GM10266 (cell line): ENCODE measurements around the gene UCP3.

ENCODE experiments used
- DNase-seq: peaks from one replicate; pipeline ENCODE4 v3.0.0; 2012; ENCODE audit errors: extremely low spot score
- CTCF ChIP-seq: IDR thresholded peaks from 2 replicates; pipeline ENCODE4 v1.5.1; 2012; ENCODE audit warnings: mild to moderate bottlenecking, low read depth; ENCODE audit not compliant: control insufficient read depth, insufficient read depth; ENCODE audit errors: missing control alignments

UCP3 gene

GRCh38 chr11:74024261-74025029 is 15.6 kb upstream of the UCP3 start:
- no peak for DNase-seq
- no peak for TF ChIP-seq CTCF

GRCh38 chr11:74023276-74023675 is 14.4 kb upstream of the UCP3 start:
- TF ChIP-seq CTCF = no peak
- no peak for DNase-seq

GRCh38 chr11:74022546-74022945 is 13.7 kb upstream of the UCP3 start:
- DNase-seq = no peak
- no peak for TF ChIP-seq CTCF

- DNase-seq = no peak
- TF ChIP-seq CTCF = no peak
Measured at GRCh38 chr11:74021998-74022397, 13.1 kb upstream of the UCP3 start.

- DNase-seq = peak; percentile 29
Measured at GRCh38 chr11:74020539-74020938, 11.7 kb upstream of the UCP3 start.

GRCh38 chr11:74019860-74020259 is 11.0 kb upstream of the UCP3 start:
- no peak for DNase-seq
- no peak for TF ChIP-seq CTCF

More at GRCh38 chr11:74020539-74020938, 11.7 kb upstream of the UCP3 start:
- TF ChIP-seq CTCF = no peak

GRCh38 chr11:74019104-74019738 is 10.3 kb upstream of the UCP3 start:
- TF ChIP-seq CTCF = no peak
- DNase-seq = no peak
